GM21576 (cell line): ENCODE data around the gene PPP3CA.
"Not testable (repeated sequence)": the region's sequence is repeated elsewhere in the genome, so short reads cannot be mapped to it uniquely, and the experiment has no call there.

Experiments used
- ATAC-seq: cut with Tn5 transposase; IDR thresholded peaks from one replicate; pipeline ENCODE4 v1.9.1; 2021; ENCODE audit warnings: mild to moderate bottlenecking, moderate library complexity; ENCODE audit not compliant: unreplicated experiment

PPP3CA gene

GRCh38 chr4:101258883-101259282 is 88.4 kb downstream of the PPP3CA start:
- peak; percentile 38 for ATAC-seq

DNA sequence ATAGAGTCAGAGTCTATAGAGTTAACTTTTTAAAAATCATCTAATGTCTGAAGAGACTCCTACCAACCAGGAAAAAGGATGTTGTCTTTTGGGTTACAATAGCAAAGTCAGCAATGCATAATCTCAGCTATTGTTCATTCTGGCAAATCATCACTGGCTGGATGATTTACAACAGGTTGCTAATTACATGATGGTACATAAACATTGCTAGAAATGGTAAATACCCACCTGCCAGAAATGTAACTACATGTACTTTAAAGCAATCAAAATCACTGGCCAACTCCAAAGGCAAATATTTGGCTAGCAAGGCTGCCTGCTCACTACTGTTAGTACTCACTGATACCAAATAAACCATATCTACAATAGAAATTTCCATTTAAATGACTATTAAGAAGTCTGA is 91.1 kb downstream of the PPP3CA start:
- no peak for ATAC-seq

DNA sequence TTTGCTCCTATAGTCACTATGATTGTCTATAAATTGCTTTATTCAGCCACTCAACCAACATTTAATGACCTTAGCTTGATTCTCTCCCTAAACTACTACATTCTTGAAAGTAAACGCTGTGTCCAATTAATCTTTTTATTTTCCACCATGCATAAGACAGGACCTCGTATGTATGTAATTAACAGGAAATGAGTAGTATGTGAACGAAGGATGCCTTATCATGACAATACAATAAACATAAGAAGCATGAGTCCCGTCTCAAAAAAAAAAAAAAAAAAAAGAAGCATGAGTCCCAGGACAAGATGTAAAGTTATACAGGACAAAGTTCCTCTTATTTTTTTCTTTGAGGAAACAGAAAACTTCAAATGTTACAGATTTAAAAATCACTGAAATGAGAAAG is 92.5 kb downstream of the PPP3CA start:
- no peak for ATAC-seq

DNA sequence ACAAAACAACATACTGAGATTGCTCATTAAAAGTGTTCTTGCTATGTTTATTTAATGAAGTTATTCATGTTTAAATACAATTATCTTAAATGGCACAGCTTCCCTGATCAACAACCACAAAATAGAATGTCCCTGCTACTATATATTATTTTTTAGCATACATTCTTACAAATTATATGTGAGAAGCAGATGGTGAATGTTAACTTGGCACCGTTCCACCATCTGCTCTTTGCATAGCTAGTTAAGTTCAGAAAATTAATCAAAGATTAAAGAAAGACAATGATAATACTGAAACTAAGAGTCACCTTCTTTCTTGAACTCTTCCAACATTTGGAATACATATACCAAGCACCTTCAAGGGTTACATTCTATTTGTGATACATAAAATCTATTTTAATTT is 94.2 kb downstream of the PPP3CA start:
- ATAC-seq = no peak

- no peak for ATAC-seq
Observed at GRCh38 chr4:101252721-101253120, 94.6 kb downstream of the PPP3CA start.

GRCh38 chr4:101251261-101251660 is 96.1 kb downstream of the PPP3CA start:
- ATAC-seq = no peak

GRCh38 chr4:101244349-101244748 is 103.0 kb downstream of the PPP3CA start:
- no peak for ATAC-seq

DNA sequence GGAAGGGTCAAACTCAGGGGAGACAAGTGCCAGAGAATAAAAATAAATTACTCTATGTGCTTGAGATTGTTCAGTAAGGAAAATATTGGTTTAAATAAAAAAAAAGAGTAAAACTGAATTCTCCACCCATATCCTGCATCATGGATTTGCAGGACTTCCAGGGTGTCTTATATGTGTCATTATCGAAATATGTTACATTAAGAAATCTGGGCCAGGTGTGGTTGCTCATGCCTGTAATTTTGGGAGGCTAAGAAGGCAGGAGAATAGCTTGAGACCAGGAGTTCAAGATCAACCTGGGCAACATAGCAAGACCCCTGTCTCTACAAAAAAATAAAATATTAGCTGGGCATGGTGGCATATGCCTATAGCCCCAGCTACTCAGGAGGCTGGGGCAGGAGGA is 104.9 kb downstream of the PPP3CA start:
- ATAC-seq = no peak

- ATAC-seq = no peak
Observed at GRCh38 chr4:101240099-101240498, 107.2 kb downstream of the PPP3CA start.

DNA sequence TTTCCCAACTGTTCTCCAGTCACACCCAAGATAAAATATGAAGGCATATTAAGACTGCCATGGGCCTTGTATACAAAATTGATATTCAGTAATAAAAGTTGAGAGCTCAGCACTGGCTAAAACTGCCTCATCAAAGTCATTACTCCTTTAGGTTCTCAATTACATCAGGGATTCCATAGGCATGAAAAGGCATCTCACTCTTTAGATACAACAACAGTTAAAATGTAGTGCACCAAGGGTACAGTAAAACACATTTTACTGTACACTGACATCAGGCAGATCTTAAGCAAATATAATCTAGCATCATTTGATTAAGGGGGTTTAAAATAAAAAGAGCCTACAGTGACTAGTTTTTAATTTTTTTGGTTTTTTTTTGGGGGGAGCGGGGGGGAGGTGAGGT is 107.7 kb downstream of the PPP3CA start:
- no peak for ATAC-seq

DNA sequence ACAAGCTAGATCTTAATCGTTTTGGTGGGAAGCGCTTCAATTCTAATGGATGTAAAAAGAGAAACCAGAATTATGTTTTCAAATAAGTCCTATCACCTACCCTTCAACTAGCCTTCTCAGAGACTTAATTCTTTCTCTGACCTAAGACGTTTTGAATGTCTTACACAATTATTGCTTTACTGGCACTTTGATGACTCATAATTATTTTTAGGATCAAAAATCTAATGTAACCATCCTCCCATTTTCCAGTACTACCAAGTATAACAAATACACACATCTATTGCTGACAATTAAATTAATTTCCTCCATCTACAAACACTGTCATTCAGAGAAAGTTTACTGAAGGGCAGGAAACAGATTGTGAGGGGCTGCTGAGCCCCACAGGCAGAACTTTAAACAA is 108.6 kb downstream of the PPP3CA start:
- ATAC-seq = no peak

DNA sequence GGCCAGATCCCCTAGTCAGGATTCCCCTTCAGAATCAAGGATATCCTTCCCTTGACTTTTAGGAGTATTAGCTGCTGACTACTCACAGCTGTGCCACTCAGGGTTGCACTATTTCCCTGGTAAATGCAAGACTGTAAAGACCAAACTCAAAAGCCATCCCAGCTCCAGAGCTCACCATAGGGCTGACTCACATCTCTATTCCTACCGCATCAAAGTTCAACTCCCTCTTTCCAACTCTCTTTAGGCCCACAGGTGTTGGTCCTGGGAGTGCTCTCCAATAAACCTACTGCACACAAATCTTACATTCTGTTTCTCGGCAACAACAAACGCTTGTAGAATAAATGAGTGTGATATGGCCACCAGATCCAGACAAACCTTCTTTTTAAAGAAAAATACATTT is 109.6 kb downstream of the PPP3CA start:
- ATAC-seq = no peak

GRCh38 chr4:101236097-101236496 is 111.2 kb downstream of the PPP3CA start:
- no peak for ATAC-seq

- ATAC-seq = not testable (repeated sequence)
Observed at GRCh38 chr4:101234141-101234540, 113.2 kb downstream of the PPP3CA start.

DNA sequence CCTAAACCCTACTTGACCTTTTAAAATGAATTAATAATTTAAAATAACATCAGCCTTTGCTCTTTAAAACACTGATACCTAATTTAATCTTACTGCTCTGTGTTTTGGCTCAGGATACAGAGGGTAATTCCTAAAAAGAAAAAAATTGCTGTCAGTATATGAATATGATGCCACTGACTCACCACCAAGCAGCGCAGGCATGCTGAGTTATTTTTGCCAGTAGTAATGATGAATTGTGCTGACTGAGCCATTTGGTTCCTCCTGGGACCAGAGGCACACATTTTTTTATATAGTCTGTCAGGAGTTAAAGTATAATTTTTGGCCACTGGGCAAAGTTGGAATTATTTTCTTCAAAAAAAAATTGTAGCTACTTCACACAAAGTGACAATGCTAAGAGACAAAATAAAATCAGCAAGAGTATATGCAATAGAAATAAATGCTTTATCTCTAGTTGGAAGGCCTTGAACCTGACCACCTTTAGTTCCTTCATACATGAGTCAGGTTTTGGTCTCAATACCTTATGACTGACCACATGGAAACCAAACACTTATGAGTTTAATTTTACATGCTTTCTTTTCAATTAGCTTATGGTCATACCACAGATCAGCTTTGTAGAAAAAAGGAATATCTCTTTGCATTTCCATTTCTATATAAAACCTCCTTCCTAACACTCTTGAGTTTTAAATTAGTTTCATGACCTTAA is 115.1 kb downstream of the PPP3CA start:
- no peak for ATAC-seq

- ATAC-seq = no peak
Observed at GRCh38 chr4:101230801-101231426, 116.4 kb downstream of the PPP3CA start.

DNA sequence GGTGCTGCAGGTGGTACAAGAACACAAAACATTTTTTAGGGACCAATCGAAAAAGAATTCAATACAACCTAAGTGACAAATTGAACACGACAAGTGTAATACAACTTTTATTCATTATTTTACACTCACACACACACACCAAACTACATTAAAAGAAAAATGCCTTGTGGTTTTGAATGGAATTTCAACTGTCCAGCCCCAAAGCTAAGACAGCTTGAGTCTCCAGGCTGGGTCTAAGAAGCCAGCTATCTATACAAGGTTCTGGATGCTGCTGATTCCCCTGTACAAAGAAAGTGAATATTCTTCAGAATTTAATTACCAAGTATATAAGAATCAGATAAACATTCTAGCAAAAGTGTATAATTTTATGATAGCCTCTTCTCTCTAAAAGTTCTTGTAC is 118.2 kb downstream of the PPP3CA start:
- ATAC-seq = no peak

DNA sequence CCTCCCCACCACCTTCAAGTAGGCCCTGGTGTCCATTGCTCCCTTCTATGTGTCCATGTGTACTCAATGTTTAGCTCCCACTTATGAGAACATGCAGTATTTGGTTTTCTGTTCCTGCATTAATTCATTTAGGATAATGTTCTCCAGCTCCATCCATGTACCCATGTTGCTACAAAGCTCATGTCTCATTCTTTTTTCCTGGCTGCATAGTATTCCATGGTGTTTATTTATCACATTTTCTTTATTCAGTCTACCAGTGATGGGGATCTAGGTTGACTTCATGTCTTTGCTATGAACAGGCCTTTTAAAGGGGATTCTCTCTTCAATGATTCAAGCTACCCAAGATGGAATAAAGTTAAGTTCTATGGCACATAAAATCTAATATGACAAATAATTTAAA is 119.6 kb downstream of the PPP3CA start:
- ATAC-seq = no peak

GRCh38 chr4:101224358-101225218 is 122.7 kb downstream of the PPP3CA start:
- no peak for ATAC-seq

DNA sequence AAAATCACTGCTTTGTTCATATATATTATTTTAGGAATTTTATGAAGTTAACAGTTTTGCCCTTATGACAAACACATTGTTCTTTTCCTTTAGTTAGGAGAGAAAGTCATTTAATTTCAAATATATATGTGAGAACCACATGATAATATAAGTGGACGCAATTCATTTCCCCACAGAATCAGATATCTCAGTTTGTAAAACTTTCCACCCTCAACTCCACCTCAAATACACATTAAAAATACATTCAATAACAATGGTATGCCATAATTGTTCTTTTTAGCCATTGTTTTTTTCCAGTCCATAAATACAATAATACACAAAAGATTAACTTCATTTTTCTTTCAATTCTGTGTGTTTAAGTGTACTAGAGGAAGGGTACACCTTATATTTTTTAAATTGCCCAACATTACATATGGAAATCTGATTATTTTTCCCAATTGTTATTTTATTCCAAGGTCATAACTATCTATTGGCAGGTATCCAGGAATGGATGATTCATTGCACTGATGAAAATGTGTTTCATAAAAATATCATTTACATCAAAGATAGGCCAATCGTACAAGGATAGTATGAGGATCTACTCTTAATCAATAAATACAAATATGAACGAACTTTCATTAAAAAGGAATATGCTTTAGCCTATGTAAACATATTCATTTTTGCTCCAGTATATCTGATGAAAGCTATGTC is 125.0 kb downstream of the PPP3CA start:
- ATAC-seq = no peak

GRCh38 chr4:101221294-101221693 is 126.0 kb downstream of the PPP3CA start:
- no peak for ATAC-seq
